Measurements from ENCODE around the gene DCT. TPM values are rescaled to one million over a fixed set of nuclear protein-coding genes. Genes with fewer than 3 reads are reported as not detected.

Gene DCT
- total and polyA plus RNA-seq, 4 donors: 0.03 to 0.54 (median 0.29) TPM; not detected in 1

DNA sequence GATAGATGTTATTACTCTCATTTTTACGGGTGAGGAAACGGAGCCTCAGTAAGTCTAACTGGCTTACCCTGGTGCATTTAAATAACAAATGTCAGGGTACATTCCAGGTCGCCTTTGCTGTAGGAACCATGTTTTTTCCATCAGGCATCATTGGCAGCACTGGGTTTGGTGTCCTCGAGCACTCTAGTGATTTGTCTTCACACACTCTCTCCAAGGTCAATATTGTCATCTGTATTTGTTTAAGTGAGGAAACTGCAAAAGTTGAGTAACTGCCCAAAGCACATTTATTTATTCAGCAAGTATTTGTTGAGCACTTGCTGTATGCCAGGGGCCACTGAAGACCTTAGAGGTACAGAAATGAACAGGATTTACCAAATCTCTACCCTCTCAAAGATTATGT, 78.6 kb downstream of the DCT start:
- ATAC-seq (ENCODE audit: low FRiP score) (no peak), DNase-seq (no peak)
- Histone ChIP-seq H3K9me3 (ENCODE audit: control insufficient read depth, low read length) (no peaks in the 10 kb centered on the region), H3K4me1 (ENCODE audit: control insufficient read depth in 1 of 2, insufficient read depth in 2 of 2, low read length in 2 of 2) (no peaks in the 10 kb centered on the region), H3K27ac (ENCODE audit: low read depth in 1 of 2, low read length in 2 of 2) (no peak overlapping the region), H3K27me3 (ENCODE audit: control insufficient read depth in 1 of 2, insufficient read depth in 2 of 2, low read length in 1 of 2) (no peaks in the 10 kb centered on the region), H3K4me3 (ENCODE audit: low read length in 2 of 2) (no peak overlapping the region), H3K36me3 (ENCODE audit: control insufficient read depth in 1 of 2, insufficient read depth in 2 of 2, low read length in 1 of 2) (no peaks in the 10 kb centered on the region)
- WGBS, 2 donors: 63 to 66% methylated on average over 4 of the region's 4 CpGs
- intact Hi-C loops (cut with DNase I): no loop called here

DNA sequence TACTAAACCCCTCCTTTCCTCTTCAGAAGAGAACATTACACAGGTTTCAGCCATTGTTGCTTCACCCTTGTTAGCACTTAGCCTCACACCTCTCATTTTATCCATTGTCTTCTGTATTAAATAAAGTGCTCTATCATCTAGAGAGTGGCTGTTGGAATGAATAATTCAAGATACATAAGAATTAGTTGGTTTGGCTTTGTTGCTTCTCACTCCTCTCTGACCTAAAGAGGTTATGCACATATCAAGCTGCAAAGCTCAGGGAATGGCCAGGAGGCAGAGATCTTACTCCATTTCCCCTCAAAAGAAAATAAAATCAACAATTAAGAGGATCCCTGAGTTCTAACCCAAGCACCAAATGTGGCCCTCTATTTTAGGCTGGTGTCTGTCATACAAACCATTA, 79.7 kb downstream of the DCT start:
- no peaks in the 10 kb centered on the region for H3K36me3 ChIP-seq (ENCODE audit: control insufficient read depth in 1 of 2, insufficient read depth in 2 of 2, low read length in 1 of 2)
- no peaks in the 10 kb centered on the region for H3K9me3 ChIP-seq (ENCODE audit: control insufficient read depth, low read length)
- H3K4me3 ChIP-seq (ENCODE audit: low read length in 2 of 2): no peak overlapping the region
- H3K27ac ChIP-seq (ENCODE audit: low read depth in 1 of 2, low read length in 2 of 2): no peak overlapping the region
- ATAC-seq (ENCODE audit: low FRiP score) (no peak), DNase-seq (no peak)
- intact Hi-C loops (cut with DNase I): no loop called here
- no peaks in the 10 kb centered on the region for H3K4me1 ChIP-seq (ENCODE audit: control insufficient read depth in 1 of 2, insufficient read depth in 2 of 2, low read length in 2 of 2)
- no peaks in the 10 kb centered on the region for H3K27me3 ChIP-seq (ENCODE audit: control insufficient read depth in 1 of 2, insufficient read depth in 2 of 2, low read length in 1 of 2)

DNA sequence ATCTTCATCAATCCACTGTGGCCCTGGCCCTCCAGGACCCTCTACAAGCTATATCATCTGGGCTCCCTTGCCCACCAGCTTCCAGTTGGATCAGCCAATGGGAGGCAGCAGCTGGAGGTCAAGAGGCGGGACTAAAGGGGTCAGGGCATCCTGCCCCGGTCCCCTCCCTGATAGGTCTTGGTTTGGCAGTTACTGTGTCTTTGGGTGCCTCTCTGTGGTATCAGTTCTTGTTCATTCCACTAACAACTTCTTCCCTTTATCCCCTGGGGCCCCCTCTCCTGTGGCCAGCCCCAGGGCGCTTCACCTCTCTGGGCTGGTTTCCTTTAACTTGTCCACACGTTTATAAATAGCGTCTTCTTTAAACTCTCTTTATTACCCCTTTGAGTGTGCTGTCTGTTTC, 83.6 kb downstream of the DCT start:
- Histone ChIP-seq H3K27ac (ENCODE audit: low read depth in 1 of 2, low read length in 2 of 2) (no peak overlapping the region), H3K36me3 (ENCODE audit: control insufficient read depth in 1 of 2, insufficient read depth in 2 of 2, low read length in 1 of 2) (no peaks in the 10 kb centered on the region), H3K4me1 (ENCODE audit: control insufficient read depth in 1 of 2, insufficient read depth in 2 of 2, low read length in 2 of 2) (no peaks in the 10 kb centered on the region), H3K9me3 (ENCODE audit: control insufficient read depth, low read length) (no peaks in the 10 kb centered on the region), H3K27me3 (ENCODE audit: control insufficient read depth in 1 of 2, insufficient read depth in 2 of 2, low read length in 1 of 2) (no peaks in the 10 kb centered on the region), H3K4me3 (ENCODE audit: low read length in 2 of 2) (no peak overlapping the region)
- intact Hi-C loops (cut with DNase I): no loop called here
- ATAC-seq (ENCODE audit: low FRiP score) (no peak), DNase-seq (no peak)
- 86% methylated on average over 5 of the region's 5 CpGs for WGBS, 2 donors

DNA sequence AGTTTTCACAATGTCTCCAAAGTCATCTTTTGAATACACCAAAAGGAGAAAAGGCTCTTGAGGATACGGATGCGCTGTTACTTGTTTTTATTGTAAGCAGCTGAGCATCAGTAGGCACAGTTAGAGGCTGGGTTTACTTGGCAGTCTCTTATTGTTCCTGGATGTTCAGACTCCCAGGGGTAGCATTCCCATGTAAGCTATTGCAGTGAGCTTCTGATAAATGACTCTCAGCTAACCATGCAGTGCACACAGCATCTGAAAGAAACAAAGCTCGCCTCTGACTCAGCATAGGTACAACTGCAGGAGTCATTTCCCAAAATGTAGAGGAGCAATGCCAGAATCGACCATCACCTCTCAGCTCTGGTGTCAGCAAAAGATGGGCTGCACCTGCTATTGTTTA, 84.8 kb downstream of the DCT start:
- Histone ChIP-seq H3K4me3 (ENCODE audit: low read length in 2 of 2) (no peak overlapping the region), H3K36me3 (ENCODE audit: control insufficient read depth in 1 of 2, insufficient read depth in 2 of 2, low read length in 1 of 2) (no peaks in the 10 kb centered on the region), H3K9me3 (ENCODE audit: control insufficient read depth, low read length) (no peaks in the 10 kb centered on the region), H3K27ac (ENCODE audit: low read depth in 1 of 2, low read length in 2 of 2) (no peak overlapping the region), H3K27me3 (ENCODE audit: control insufficient read depth in 1 of 2, insufficient read depth in 2 of 2, low read length in 1 of 2) (no peaks in the 10 kb centered on the region), H3K4me1 (ENCODE audit: control insufficient read depth in 1 of 2, insufficient read depth in 2 of 2, low read length in 2 of 2) (peaks cover 0 to 1% of the 10 kb centered on the region in 2 donors)
- intact Hi-C loops (cut with DNase I): no loop called here
- WGBS, 2 donors: 45 to 67% methylated on average over 4 of the region's 4 CpGs
- ATAC-seq (ENCODE audit: low FRiP score): no peak
- no peak for DNase-seq

DNA sequence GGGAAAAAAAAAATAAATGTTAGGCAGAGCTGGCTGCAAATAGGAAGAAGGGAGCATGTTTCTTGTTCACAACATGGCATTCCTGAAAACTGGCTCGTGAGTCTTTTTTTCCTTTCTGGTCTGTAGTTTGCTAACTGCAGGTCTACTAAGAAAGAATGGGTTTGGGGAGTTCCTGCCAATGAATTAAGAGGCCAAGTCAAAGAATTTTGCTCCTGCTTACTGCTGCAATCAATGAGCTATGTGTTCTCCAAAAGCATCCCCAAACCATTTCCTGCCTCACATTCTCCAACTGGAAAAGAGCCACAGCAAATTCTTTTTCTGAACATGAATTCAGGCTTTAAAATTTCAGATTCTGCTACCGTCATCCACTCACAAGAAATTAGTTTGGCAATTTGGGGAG, 88.6 kb downstream of the DCT start:
- Histone ChIP-seq H3K36me3 (ENCODE audit: control insufficient read depth in 1 of 2, insufficient read depth in 2 of 2, low read length in 1 of 2) (no peaks in the 10 kb centered on the region), H3K4me3 (ENCODE audit: low read length in 2 of 2) (no peak overlapping the region), H3K27ac (ENCODE audit: low read depth in 1 of 2, low read length in 2 of 2) (no peak overlapping the region), H3K4me1 (ENCODE audit: control insufficient read depth in 1 of 2, insufficient read depth in 2 of 2, low read length in 2 of 2) (peaks cover 0 to 2% of the 10 kb centered on the region in 2 donors), H3K9me3 (ENCODE audit: control insufficient read depth, low read length) (no peaks in the 10 kb centered on the region), H3K27me3 (ENCODE audit: control insufficient read depth in 1 of 2, insufficient read depth in 2 of 2, low read length in 1 of 2) (no peaks in the 10 kb centered on the region)
- no peak for ATAC-seq (ENCODE audit: low FRiP score)
- no peak for DNase-seq
- WGBS, 2 donors: 7 to 13% methylated on average over 2 of the region's 2 CpGs
- intact Hi-C loops (cut with DNase I): no loop called here

DNA sequence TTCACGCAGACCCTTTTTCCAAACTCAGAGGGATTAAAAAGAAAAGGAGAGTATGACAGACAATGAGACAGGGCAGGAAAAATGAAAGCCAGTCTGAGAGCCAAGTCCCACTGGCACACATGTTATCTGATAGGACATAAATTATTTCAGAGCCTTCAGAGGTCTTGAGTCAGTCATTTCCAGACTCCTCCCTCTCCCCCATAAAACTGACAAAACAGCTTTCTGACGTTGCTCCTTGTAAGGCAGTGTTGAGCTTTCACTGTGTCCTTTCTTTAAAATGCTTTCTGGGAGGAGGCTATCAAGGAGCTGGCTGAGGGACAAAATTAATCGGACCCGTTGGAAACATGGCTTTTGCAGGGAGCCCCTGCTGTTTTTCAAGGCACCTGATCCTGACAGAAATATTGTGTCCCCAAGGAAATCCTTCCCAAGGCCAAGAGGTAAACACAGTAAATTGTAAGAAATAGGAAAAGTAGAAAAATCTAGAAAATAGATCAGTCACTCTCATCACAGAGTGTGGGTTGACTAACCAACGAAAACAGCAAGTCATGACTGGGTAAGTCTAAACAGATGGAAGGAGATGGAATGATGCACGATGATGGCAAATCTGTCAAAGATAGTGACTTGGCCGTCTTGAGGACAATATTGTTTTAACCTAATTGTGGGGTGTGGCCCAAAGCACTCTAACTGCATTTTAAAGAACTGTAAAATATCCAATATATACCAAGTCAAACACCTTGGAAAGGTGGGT, 89.7 kb downstream of the DCT start:
- Histone ChIP-seq H3K4me3 (ENCODE audit: low read length in 2 of 2) (no peak overlapping the region), H3K27me3 (ENCODE audit: control insufficient read depth in 1 of 2, insufficient read depth in 2 of 2, low read length in 1 of 2) (no peaks in the 10 kb centered on the region), H3K36me3 (ENCODE audit: control insufficient read depth in 1 of 2, insufficient read depth in 2 of 2, low read length in 1 of 2) (no peaks in the 10 kb centered on the region), H3K27ac (ENCODE audit: low read depth in 1 of 2, low read length in 2 of 2) (no peak overlapping the region), H3K9me3 (ENCODE audit: control insufficient read depth, low read length) (no peaks in the 10 kb centered on the region), H3K4me1 (ENCODE audit: control insufficient read depth in 1 of 2, insufficient read depth in 2 of 2, low read length in 2 of 2) (peaks cover 0 to 2% of the 10 kb centered on the region in 2 donors)
- ATAC-seq (ENCODE audit: low FRiP score) (no peak), DNase-seq (no peak)
- intact Hi-C loops (cut with DNase I): no loop called here
- WGBS, 2 donors: 22 to 33% methylated on average over 7 of the region's 7 CpGs

DNA sequence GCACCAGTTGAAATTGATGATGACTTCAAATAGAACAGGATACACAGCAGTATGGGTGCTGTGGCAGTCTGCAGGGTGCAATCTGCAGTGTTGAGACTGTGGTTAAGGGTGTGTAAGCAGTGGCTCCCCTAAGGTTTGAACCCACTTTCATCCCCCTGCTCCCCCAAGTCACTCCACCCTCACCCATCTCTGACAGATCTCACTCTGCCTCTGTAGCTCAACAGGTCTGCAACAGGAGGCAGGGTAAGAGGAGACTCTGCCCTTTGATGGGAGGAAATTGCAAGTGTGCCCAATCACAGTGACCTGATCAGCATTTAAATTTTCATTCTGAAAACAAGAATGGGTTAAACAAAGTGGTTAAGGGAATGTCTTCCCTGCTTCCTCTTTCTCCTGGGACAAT, 92.4 kb downstream of the DCT start:
- Histone ChIP-seq H3K27me3 (ENCODE audit: control insufficient read depth in 1 of 2, insufficient read depth in 2 of 2, low read length in 1 of 2) (no peaks in the 10 kb centered on the region), H3K9me3 (ENCODE audit: control insufficient read depth, low read length) (no peaks in the 10 kb centered on the region), H3K27ac (ENCODE audit: low read depth in 1 of 2, low read length in 2 of 2) (no peak overlapping the region), H3K4me3 (ENCODE audit: low read length in 2 of 2) (no peak overlapping the region), H3K4me1 (ENCODE audit: control insufficient read depth in 1 of 2, insufficient read depth in 2 of 2, low read length in 2 of 2) (peaks cover 0 to 2% of the 10 kb centered on the region in 2 donors), H3K36me3 (ENCODE audit: control insufficient read depth in 1 of 2, insufficient read depth in 2 of 2, low read length in 1 of 2) (no peaks in the 10 kb centered on the region)
- ATAC-seq (ENCODE audit: low FRiP score) (no peak), DNase-seq (no peak)
- intact Hi-C loops (cut with DNase I): no loop called here

Other genes starting within 250 kb of the DCT start
- 10 to 100 TPM in 1 of 2 donors, 1 to 10 TPM in 1; 8.9 to 10.4 TPM for gene TGDS, start 116.5 kb upstream of the DCT start, total RNA-seq
- 1 to 10 TPM; 8.4 to 8.8 TPM for gene TGDS, start 116.5 kb upstream of the DCT start, polyA plus RNA-seq
- 1 to 10 TPM; 5.3 to 6.6 TPM for gene GPR180, start 122.2 kb upstream of the DCT start, total RNA-seq
- 1 to 10 TPM; 2.0 to 2.6 TPM for gene GPR180, start 122.2 kb upstream of the DCT start, polyA plus RNA-seq
- gene SOX21, start 232.9 kb upstream of the DCT start, total RNA-seq: not detected
- under 1 TPM in 1 of 2 donors, not detected in 1; 0.15 TPM for gene SOX21, start 232.9 kb upstream of the DCT start, polyA plus RNA-seq

Data from aorta (tissue), 5 donors.